OCI-LY7 (cell line): ENCODE data around the gene MOBP. TPM values are rescaled to one million over a fixed set of nuclear protein-coding genes. Genes with fewer than 3 reads are reported as not detected.

Source experiments
- BruUV-seq: library from RNA; stranded (reverse); fragments of 400-500 nt; replicated peaks from 2 replicates; lab custom pipeline; 2021; lab: Mats Ljungman, UMichigan
- CTCF ChIA-PET: fragments of 300-600 bp; sonication (Branson Sonifier 250); formaldehyde crosslinking; loops from one replicate; lab custom pipeline; 2022; ENCODE audit warnings: antibody characterized with exemption; ENCODE audit not compliant: unreplicated experiment; lab: Charles Lee
- POLR2A ChIA-PET: fragments of 300-600 bp; sonication (Branson Sonifier 250); formaldehyde crosslinking; loops from one replicate; lab custom pipeline; 2022; ENCODE audit warnings: antibody characterized with exemption; lab: Charles Lee
- DNase-seq: peaks from one replicate; pipeline ENCODE4 v3.0.0-alpha.2; 2015; ENCODE audit warnings: low spot score
- H2AFZ ChIP-seq: fragments of 200-600 bp; sonication (generic), shearing (Covaris generic); 2 replicates; pipeline ENCODE4 v1.6.1; 2014; ENCODE audit warnings: mild to moderate bottlenecking, antibody characterized with exemption, low read length, moderate library complexity
- H3K27ac ChIP-seq: fragments of 200-600 bp; sonication (generic); 2 replicates; pipeline ENCODE4 v1.5.1; 2014; ENCODE audit warnings: mixed run types, low read depth, mild to moderate bottlenecking, moderate library complexity, low read length, inconsistent platforms; ENCODE audit not compliant: poor library complexity, severe bottlenecking
- H3K36me3 ChIP-seq: fragments of 200-600 bp; sonication (generic); 2 replicates; pipeline ENCODE4 v1.6.1; 2014; ENCODE audit warnings: mild to moderate bottlenecking, antibody characterized with exemption, low read length, moderate library complexity, mixed read lengths; ENCODE audit not compliant: insufficient read depth
- H3K4me1 ChIP-seq: fragments of 200-600 bp; sonication (generic); 2 replicates; pipeline ENCODE4 v1.5.1; 2014; ENCODE audit warnings: mild to moderate bottlenecking, low read length; ENCODE audit not compliant: insufficient read depth, poor library complexity, severe bottlenecking
- H3K4me2 ChIP-seq: fragments of 200-600 bp; sonication (generic); 2 replicates; pipeline ENCODE4 v1.6.1; 2014; ENCODE audit warnings: mild to moderate bottlenecking, low read length
- H3K4me3 ChIP-seq: fragments of 200-600 bp; sonication (generic); 2 replicates; pipeline ENCODE4 v1.5.1; 2014; ENCODE audit warnings: mild to moderate bottlenecking, low read depth, low read length; ENCODE audit not compliant: poor library complexity, severe bottlenecking
- H3K79me2 ChIP-seq: fragments of 200-600 bp; sonication (generic); 2 replicates; pipeline ENCODE4 v1.6.1; 2016; ENCODE audit warnings: low read depth, mild to moderate bottlenecking, low read length, moderate library complexity, mixed read lengths; ENCODE audit not compliant: insufficient read depth
- H3K9me2 ChIP-seq: fragments of 200-600 bp; sonication (generic); 2 replicates; pipeline ENCODE4 v1.6.1; 2016; ENCODE audit warnings: mild to moderate bottlenecking, low read length, mixed read lengths; ENCODE audit not compliant: insufficient read depth
- H3K9me3 ChIP-seq: fragments of 200-600 bp; sonication (generic); 2 replicates; pipeline ENCODE4 v1.6.1; 2014; ENCODE audit warnings: mild to moderate bottlenecking, mixed run types, low read length, mixed read lengths
- H4K20me1 ChIP-seq: fragments of 200-600 bp; sonication (generic); 2 replicates; pipeline ENCODE4 v1.6.1; 2014; ENCODE audit warnings: mild to moderate bottlenecking, antibody characterized with exemption, low read length, moderate library complexity, mixed read lengths; ENCODE audit not compliant: insufficient read depth
- EZH2phosphoT487 ChIP-seq: fragments of 200-600 bp; sonication (generic); IDR thresholded peaks from 2 replicates; pipeline ENCODE4 v1.6.1; 2018; ENCODE audit warnings: low read depth, borderline replicate concordance, mild to moderate bottlenecking, mixed run types, antibody characterized with exemption, low read length, moderate library complexity, mixed read lengths
- intact Hi-C: fragments of 100-400 bp; cut with micrococcal nuclease; formaldehyde crosslinking; loops from one replicate; pipeline ENCODE4 v1.10.0; 2022; ENCODE audit not compliant: unreplicated experiment
- total RNA-seq, 2 experiments: library from RNA; depleted of rRNA in 1 of 2; stranded (reverse); fragments of >200 nt in 1 of 2; shearing (Covaris generic) in 1 of 2; gene quantifications; 2 replicates each; pipeline ENCODE4 v1.2.3, GENCODE V29; 2014 to 2022
- TF ChIP-seq, protein P1 (sequence below): fragments of 200-600 bp; sonication (generic); conservative IDR thresholded peaks from 2 replicates; pipeline ENCODE4 v1.5.1; 2014; ENCODE audit warnings: mild to moderate bottlenecking, antibody characterized with exemption, low read length, moderate library complexity, mixed read lengths

The MOBP gene
- total RNA-seq, 2 experiments from 2014 or later = not detected

GRCh38 chr3:39531665-39532064 is 64.2 kb downstream of the MOBP start:
- no peaks in the 10 kb centered on the region for H3K36me3 ChIP-seq
- H3K9me2 ChIP-seq = no peaks in the 10 kb centered on the region
- TF ChIP-seq, protein P1, sequence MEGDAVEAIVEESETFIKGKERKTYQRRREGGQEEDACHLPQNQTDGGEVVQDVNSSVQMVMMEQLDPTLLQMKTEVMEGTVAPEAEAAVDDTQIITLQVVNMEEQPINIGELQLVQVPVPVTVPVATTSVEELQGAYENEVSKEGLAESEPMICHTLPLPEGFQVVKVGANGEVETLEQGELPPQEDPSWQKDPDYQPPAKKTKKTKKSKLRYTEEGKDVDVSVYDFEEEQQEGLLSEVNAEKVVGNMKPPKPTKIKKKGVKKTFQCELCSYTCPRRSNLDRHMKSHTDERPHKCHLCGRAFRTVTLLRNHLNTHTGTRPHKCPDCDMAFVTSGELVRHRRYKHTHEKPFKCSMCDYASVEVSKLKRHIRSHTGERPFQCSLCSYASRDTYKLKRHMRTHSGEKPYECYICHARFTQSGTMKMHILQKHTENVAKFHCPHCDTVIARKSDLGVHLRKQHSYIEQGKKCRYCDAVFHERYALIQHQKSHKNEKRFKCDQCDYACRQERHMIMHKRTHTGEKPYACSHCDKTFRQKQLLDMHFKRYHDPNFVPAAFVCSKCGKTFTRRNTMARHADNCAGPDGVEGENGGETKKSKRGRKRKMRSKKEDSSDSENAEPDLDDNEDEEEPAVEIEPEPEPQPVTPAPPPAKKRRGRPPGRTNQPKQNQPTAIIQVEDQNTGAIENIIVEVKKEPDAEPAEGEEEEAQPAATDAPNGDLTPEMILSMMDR = no peak
- TF ChIP-seq EZH2phosphoT487 = no peak
- H3K4me2 ChIP-seq = no peak overlapping the region
- H3K4me1 ChIP-seq = no peaks in the 10 kb centered on the region
- H2AFZ ChIP-seq = no peak overlapping the region
- CTCF ChIA-PET = no interaction called here
- POLR2A ChIA-PET = no interaction called here
- H3K79me2 ChIP-seq = no peaks in the 10 kb centered on the region
- no peak for DNase-seq
- intact Hi-C loops = no loop called here
- H3K9me3 ChIP-seq = no peaks in the 10 kb centered on the region
- H3K4me3 ChIP-seq = no peak overlapping the region
- H4K20me1 ChIP-seq = no peaks in the 10 kb centered on the region
- no TSS peak for BruUV-seq
- H3K27ac ChIP-seq = no peak overlapping the region

DNA sequence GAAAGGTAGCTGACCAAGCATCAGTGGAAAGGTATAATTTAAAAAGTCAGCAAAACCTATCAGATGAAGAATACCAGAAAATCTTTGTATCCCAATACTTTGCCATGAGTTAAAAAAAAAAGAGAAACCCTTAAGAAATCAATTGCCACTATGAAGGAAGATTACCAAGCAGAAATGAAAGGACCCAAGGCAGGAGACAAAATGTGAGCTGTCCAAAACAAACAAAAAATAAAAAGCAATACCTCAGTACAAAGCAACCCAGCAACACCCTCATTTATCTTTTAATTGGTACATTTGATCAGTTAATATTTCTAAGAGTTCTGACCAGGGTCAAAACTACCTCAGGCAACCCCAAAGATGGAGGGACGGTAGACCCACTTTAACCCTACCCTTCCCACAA is 65.3 kb downstream of the MOBP start:
- BruUV-seq = no TSS peak

GRCh38 chr3:39533226-39533625 is 65.7 kb downstream of the MOBP start:
- intact Hi-C loops = no loop called here
- Histone ChIP-seq H2AFZ (no peak overlapping the region), H3K4me1 (no peaks in the 10 kb centered on the region), H3K27ac (no peak overlapping the region), H4K20me1 (no peaks in the 10 kb centered on the region), H3K36me3 (no peaks in the 10 kb centered on the region), H3K9me3 (no peaks in the 10 kb centered on the region), H3K4me2 (no peak overlapping the region), H3K4me3 (no peak overlapping the region), H3K79me2 (no peaks in the 10 kb centered on the region), H3K9me2 (no peaks in the 10 kb centered on the region)
- no peak for TF ChIP-seq EZH2phosphoT487
- TF ChIP-seq, protein P1 = no peak
- ChIA-PET POLR2A (interaction anchor here (0.8 kb wide), 1 partner anchor 37 kb away, joined by 3 read pairs; no protein-coding TSS in a partner anchor), CTCF (no interaction called here)
- no peak for DNase-seq
- BruUV-seq = no TSS peak

More for the DNA sequence above, 65.3 kb downstream of the MOBP start:
- intact Hi-C loops = no loop called here
- H2AFZ ChIP-seq = no peak overlapping the region
- no peaks in the 10 kb centered on the region for H4K20me1 ChIP-seq
- no peaks in the 10 kb centered on the region for H3K9me2 ChIP-seq
- no peak overlapping the region for H3K4me2 ChIP-seq
- no peaks in the 10 kb centered on the region for H3K36me3 ChIP-seq
- H3K4me1 ChIP-seq = no peaks in the 10 kb centered on the region
- H3K9me3 ChIP-seq = no peaks in the 10 kb centered on the region
- no peak overlapping the region for H3K4me3 ChIP-seq
- H3K27ac ChIP-seq = no peak overlapping the region
- POLR2A ChIA-PET = interaction anchor here (0.8 kb wide), 1 partner anchor 37 kb away, joined by 3 read pairs; no protein-coding TSS in a partner anchor
- CTCF ChIA-PET = no interaction called here
- no peaks in the 10 kb centered on the region for H3K79me2 ChIP-seq
- no peak for DNase-seq
- TF ChIP-seq EZH2phosphoT487 = no peak
- TF ChIP-seq, protein P1 = no peak
